DOHH2 (cell line): ENCODE measurements around the gene FCER1G.

Experiments used
- H3F3A ChIP-seq: fragments of 200-600 bp; sonication (generic), shearing (Covaris generic); 2 replicates; pipeline ENCODE4 v1.6.0; 2016; ENCODE audit warnings: antibody characterized with exemption, mild to moderate bottlenecking; ENCODE audit not compliant: control insufficient read depth, insufficient read depth
- H3K27ac ChIP-seq: fragments of 200-600 bp; sonication (generic); 2 replicates; pipeline ENCODE4 v1.5.1; 2014; ENCODE audit warnings: low read depth, mild to moderate bottlenecking, low read length, moderate library complexity
- H3K27me3 ChIP-seq: fragments of 200-600 bp; sonication (generic); 2 replicates; pipeline ENCODE4 v1.6.1; 2014; ENCODE audit warnings: mild to moderate bottlenecking, low read length, mixed read lengths; ENCODE audit not compliant: control insufficient read depth
- H3K36me3 ChIP-seq: fragments of 200-600 bp; sonication (generic); 2 replicates; pipeline ENCODE4 v1.6.1; 2014; ENCODE audit warnings: mild to moderate bottlenecking, low read length, moderate library complexity, mixed read lengths; ENCODE audit not compliant: control insufficient read depth
- H3K4me1 ChIP-seq: fragments of 200-600 bp; sonication (generic); 2 replicates; pipeline ENCODE4 v1.6.1; 2014; ENCODE audit warnings: mild to moderate bottlenecking, low read length, mixed read lengths; ENCODE audit not compliant: control insufficient read depth
- H3K4me2 ChIP-seq: fragments of 200-600 bp; sonication (generic); 2 replicates; pipeline ENCODE4 v1.6.0; 2014; ENCODE audit warnings: mild to moderate bottlenecking, low read length, moderate library complexity
- H3K4me3 ChIP-seq: fragments of 200-600 bp; sonication (generic); 2 replicates; pipeline ENCODE4 v1.5.1; 2014; ENCODE audit warnings: mild to moderate bottlenecking, low read length, mixed read lengths
- H3K79me2 ChIP-seq: fragments of 200-600 bp; sonication (generic); 2 replicates; pipeline ENCODE4 v1.6.1; 2014; ENCODE audit warnings: mild to moderate bottlenecking, low read length, mixed read lengths; ENCODE audit not compliant: control insufficient read depth
- H3K9me2 ChIP-seq: fragments of 200-600 bp; sonication (generic); replicated peaks from 2 replicates; pipeline ENCODE4 v1.6.1; 2014; ENCODE audit warnings: mild to moderate bottlenecking, low read length, mixed read lengths; ENCODE audit not compliant: control insufficient read depth
- H3K9me3 ChIP-seq: fragments of 200-600 bp; sonication (generic); 2 replicates; pipeline ENCODE4 v1.6.1; 2014; ENCODE audit warnings: antibody characterized with exemption, low read length, mixed read lengths; ENCODE audit not compliant: control insufficient read depth, insufficient read depth
- H4K20me1 ChIP-seq: fragments of 200-600 bp; sonication (generic); 2 replicates; pipeline ENCODE4 v1.6.0; 2014; ENCODE audit warnings: low read depth, mild to moderate bottlenecking, antibody characterized with exemption, low read length, moderate library complexity; ENCODE audit not compliant: control insufficient read depth, insufficient read depth
- EZH2phosphoT487 ChIP-seq: fragments of 200-600 bp; sonication (generic); IDR thresholded peaks from 2 replicates; pipeline ENCODE4 v1.6.1; 2017; ENCODE audit warnings: borderline replicate concordance, mild to moderate bottlenecking, antibody characterized with exemption, low read length, moderate library complexity, mixed read lengths
- TF ChIP-seq, protein P1 (sequence below): fragments of 200-600 bp; sonication (generic); IDR thresholded peaks from one replicate; pipeline ENCODE4 v1.5.1; 2014; ENCODE audit warnings: antibody characterized with exemption, mild to moderate bottlenecking, low read depth, low read length; ENCODE audit not compliant: poor library complexity, severe bottlenecking

Gene FCER1G

DNA sequence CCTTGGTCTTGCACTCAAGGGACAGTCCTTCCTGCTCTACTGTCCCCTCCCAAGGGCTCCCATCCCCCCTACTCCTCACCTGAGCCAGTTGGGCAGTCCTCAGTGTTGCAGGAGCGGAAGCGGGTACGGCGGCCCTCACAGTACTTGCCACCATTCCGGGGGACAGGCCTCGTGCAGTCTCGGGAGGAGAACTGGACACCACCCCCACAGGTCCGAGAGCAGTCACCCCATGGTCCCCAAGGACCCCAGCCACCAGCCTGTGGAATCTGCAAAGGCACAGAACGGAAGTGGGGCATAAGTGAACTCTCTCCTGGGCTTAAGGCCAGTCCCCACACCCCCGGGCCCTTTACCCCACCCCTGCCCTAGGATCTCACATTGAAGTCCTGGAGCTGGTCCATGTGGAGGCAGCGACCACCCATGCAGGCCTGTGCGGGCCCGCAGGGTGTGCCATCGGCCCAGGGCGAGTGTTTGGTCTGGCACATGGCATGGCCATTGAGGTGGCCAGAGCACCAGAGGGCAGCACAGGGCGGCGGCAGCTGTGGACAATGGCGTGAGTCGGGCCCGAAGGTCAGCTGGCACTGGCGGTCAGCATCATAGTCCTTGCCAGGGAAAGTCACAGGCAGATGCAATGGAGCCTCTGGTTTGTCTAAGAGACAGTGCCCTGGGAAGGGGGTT lies 21.4 kb upstream of the FCER1G start:
- Histone ChIP-seq H3K36me3 (no peaks in the 10 kb centered on the region), H3F3A (0 out of 2 replicates have a peak, but pooled peaks cover 3% of the 10 kb centered on the region), H3K27me3 (no peaks in the 10 kb centered on the region), H3K27ac (no peak overlapping the region), H3K4me1 (peaks cover 26% of the 10 kb centered on the region), H3K79me2 (no peaks in the 10 kb centered on the region), H4K20me1 (no peaks in the 10 kb centered on the region), H3K4me2 (no peak overlapping the region), H3K9me3 (no peaks in the 10 kb centered on the region), H3K9me2 (no peaks in the 10 kb centered on the region), H3K4me3 (no peak overlapping the region)
- TF ChIP-seq EZH2phosphoT487, result no peak
- TF ChIP-seq, protein P1, sequence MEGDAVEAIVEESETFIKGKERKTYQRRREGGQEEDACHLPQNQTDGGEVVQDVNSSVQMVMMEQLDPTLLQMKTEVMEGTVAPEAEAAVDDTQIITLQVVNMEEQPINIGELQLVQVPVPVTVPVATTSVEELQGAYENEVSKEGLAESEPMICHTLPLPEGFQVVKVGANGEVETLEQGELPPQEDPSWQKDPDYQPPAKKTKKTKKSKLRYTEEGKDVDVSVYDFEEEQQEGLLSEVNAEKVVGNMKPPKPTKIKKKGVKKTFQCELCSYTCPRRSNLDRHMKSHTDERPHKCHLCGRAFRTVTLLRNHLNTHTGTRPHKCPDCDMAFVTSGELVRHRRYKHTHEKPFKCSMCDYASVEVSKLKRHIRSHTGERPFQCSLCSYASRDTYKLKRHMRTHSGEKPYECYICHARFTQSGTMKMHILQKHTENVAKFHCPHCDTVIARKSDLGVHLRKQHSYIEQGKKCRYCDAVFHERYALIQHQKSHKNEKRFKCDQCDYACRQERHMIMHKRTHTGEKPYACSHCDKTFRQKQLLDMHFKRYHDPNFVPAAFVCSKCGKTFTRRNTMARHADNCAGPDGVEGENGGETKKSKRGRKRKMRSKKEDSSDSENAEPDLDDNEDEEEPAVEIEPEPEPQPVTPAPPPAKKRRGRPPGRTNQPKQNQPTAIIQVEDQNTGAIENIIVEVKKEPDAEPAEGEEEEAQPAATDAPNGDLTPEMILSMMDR, result no peak

DNA sequence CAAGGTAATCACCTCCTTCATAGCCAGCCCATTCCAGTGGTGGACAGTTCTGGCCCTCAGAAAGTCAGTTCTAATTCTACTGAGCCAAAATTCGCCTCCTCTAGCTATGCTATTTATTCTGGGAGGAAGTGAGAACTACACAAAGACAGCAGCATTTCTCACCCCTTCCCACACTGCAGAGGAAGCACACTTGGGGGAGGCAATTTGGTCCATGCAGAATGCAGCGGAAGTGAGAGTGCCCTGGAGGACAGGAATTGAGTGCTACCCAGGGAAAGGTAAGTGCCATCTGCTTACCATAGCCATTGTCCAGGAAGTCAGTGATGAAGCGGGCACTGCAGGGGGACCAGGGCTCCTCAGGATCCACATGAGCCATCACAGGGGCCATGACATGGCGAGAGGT lies 19.9 kb upstream of the FCER1G start:
- no peaks in the 10 kb centered on the region for H3K36me3 ChIP-seq
- H3K4me3 ChIP-seq, result peak overlapping the region; percentile 31
- no peaks in the 10 kb centered on the region for H3K79me2 ChIP-seq
- TF ChIP-seq, protein P1, result no peak
- TF ChIP-seq EZH2phosphoT487, result no peak
- no peaks in the 10 kb centered on the region for H3K9me2 ChIP-seq
- H3K27me3 ChIP-seq, result no peaks in the 10 kb centered on the region
- peak overlapping the region; percentile 34 for H3K27ac ChIP-seq
- peaks cover 30% of the 10 kb centered on the region for H3K4me1 ChIP-seq
- H3F3A ChIP-seq, result 0 out of 2 replicates have a peak, but pooled peaks cover 3% of the 10 kb centered on the region
- no peaks in the 10 kb centered on the region for H4K20me1 ChIP-seq
- H3K9me3 ChIP-seq, result no peaks in the 10 kb centered on the region
- peak overlapping the region; percentile 51 for H3K4me2 ChIP-seq

DNA sequence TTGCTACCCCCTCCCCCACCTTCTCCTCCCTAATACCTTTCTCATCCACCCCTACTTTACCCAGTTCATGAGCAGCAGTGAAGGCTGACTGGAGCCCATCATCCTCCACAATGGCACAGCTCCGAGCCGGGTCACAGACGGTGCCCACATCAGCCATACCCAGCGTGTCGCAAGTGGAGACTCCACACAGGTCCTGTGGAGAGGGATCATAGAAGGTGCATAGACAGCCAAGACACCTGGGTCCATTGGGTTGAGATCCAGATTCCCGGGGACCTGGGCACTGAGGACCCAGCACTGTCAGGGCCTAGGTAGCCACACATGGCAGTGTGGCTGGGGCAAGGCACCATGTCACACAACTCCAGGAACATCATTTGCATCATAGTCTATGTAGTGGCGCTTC lies 19.0 kb upstream of the FCER1G start:
- Histone ChIP-seq H3K9me3 (no peaks in the 10 kb centered on the region), H3K27me3 (no peaks in the 10 kb centered on the region)

More for the DNA sequence above, 19.0 kb upstream of the FCER1G start:
- no peak overlapping the region for H3K4me2 ChIP-seq
- H3K4me1 ChIP-seq, result peaks cover 39% of the 10 kb centered on the region
- no peaks in the 10 kb centered on the region for H3K36me3 ChIP-seq
- no peak overlapping the region for H3K4me3 ChIP-seq
- no peaks in the 10 kb centered on the region for H3K79me2 ChIP-seq
- H3F3A ChIP-seq, result 0 out of 2 replicates have a peak, but pooled peaks cover 3% of the 10 kb centered on the region
- TF ChIP-seq EZH2phosphoT487, result no peak
- H3K9me2 ChIP-seq, result no peaks in the 10 kb centered on the region
- H4K20me1 ChIP-seq, result no peaks in the 10 kb centered on the region
- H3K27ac ChIP-seq, result no peak overlapping the region
